BE2C (cell line): ENCODE measurements around the gene TMEM120B.
A peak's percentile ranks its signal among the peaks of the same experiment; 100 is the strongest.

Source experiments
- DNase-seq: peaks from one replicate; pipeline ENCODE4 v3.0.0-alpha.2; 2020
- H3K27me3 ChIP-seq: fragments of 250-450 bp; sonication (Bioruptor Pico); 2 replicates; pipeline ENCODE4 v1.5.1; 2020; ENCODE audit warnings: mild to moderate bottlenecking
- H3K36me3 ChIP-seq: fragments of 250-450 bp; sonication (Bioruptor Pico); 2 replicates; pipeline ENCODE4 v1.5.1; 2020; ENCODE audit warnings: mild to moderate bottlenecking
- H3K4me1 ChIP-seq: fragments of 250-450 bp; sonication (Bioruptor Pico); 2 replicates; pipeline ENCODE4 v1.5.1; 2020
- H3K4me3 ChIP-seq: 2 replicates; pipeline ENCODE4 v1.5.1; 2011; ENCODE audit warnings: low read depth, low read length
- H3K9me3 ChIP-seq: fragments of 250-450 bp; sonication (Bioruptor Pico); 2 replicates; pipeline ENCODE4 v1.5.1; 2020
- CTCF ChIP-seq: IDR thresholded peaks from 2 replicates; pipeline ENCODE4 v1.5.1; 2012; ENCODE audit warnings: mild to moderate bottlenecking, low read depth, low read length

TMEM120B gene

GRCh38 chr12:121773011-121773777, 60.6 kb downstream of the TMEM120B start:
- TF ChIP-seq CTCF, result peak; percentile 90
- Histone ChIP-seq H3K36me3 (peaks cover 5% of the 10 kb centered on the region; the same call in 1 of the 2 replicates), H3K4me1 (peaks cover 12% of the 10 kb centered on the region), H3K27me3 (no peaks in the 10 kb centered on the region), H3K4me3 (no peak overlapping the region), H3K9me3 (no peaks in the 10 kb centered on the region)
- DNase-seq, result peak; percentile 82

GRCh38 chr12:121774968-121775474, 62.5 kb downstream of the TMEM120B start:
- peaks cover 7% of the 10 kb centered on the region for H3K4me1 ChIP-seq

GRCh38 chr12:121775501-121775900, 62.9 kb downstream of the TMEM120B start:
- no peaks in the 10 kb centered on the region for H3K9me3 ChIP-seq
- peaks cover 11% of the 10 kb centered on the region; the same call in 1 of the 2 replicates for H3K36me3 ChIP-seq
- no peak overlapping the region for H3K4me3 ChIP-seq
- no peaks in the 10 kb centered on the region for H3K27me3 ChIP-seq
- peaks cover 7% of the 10 kb centered on the region for H3K4me1 ChIP-seq
- DNase-seq, result no peak
- TF ChIP-seq CTCF, result no peak

More at GRCh38 chr12:121774968-121775474, 62.5 kb downstream of the TMEM120B start:
- Histone ChIP-seq H3K27me3 (no peaks in the 10 kb centered on the region), H3K4me3 (no peak overlapping the region), H3K36me3 (peaks cover 6% of the 10 kb centered on the region; the same call in 1 of the 2 replicates), H3K9me3 (no peaks in the 10 kb centered on the region)
- DNase-seq, result no peak
- no peak for TF ChIP-seq CTCF

- TF ChIP-seq CTCF, result peak; percentile 83
- no peaks in the 10 kb centered on the region for H3K9me3 ChIP-seq
- H3K4me3 ChIP-seq, result no peak overlapping the region
- no peaks in the 10 kb centered on the region for H3K27me3 ChIP-seq
- peaks cover 13% of the 10 kb centered on the region; the same call in 1 of the 2 replicates for H3K36me3 ChIP-seq
- peak; percentile 88 for DNase-seq
- H3K4me1 ChIP-seq, result peaks cover 7% of the 10 kb centered on the region
Observed at GRCh38 chr12:121776190-121777098, 63.9 kb downstream of the TMEM120B start.

GRCh38 chr12:121778567-121779421, 66.2 kb downstream of the TMEM120B start:
- no peak for TF ChIP-seq CTCF
- H3K4me1 ChIP-seq, result peaks cover 3% of the 10 kb centered on the region
- no peak for DNase-seq
- peaks cover 13% of the 10 kb centered on the region; the same call in 1 of the 2 replicates for H3K36me3 ChIP-seq
- H3K27me3 ChIP-seq, result no peaks in the 10 kb centered on the region
- H3K9me3 ChIP-seq, result no peaks in the 10 kb centered on the region
- no peak overlapping the region for H3K4me3 ChIP-seq
